ENCODE measurements around the gene POP4. TPM values are rescaled to one million over a fixed set of nuclear protein-coding genes. Genes with fewer than 3 reads are reported as not detected.

The POP4 gene
- total RNA-seq, 2 experiments from 2014 or later: 137 to 142 TPM

GRCh38 chr19:29576046-29576606, 30.0 kb upstream of the POP4 start:
- ChIA-PET CTCF (interaction anchor here (0.9 kb wide), 1 partner anchor 11 kb away, joined by 3 read pairs; no protein-coding TSS in a partner anchor), POLR2A (interaction anchor here (1.3 kb wide), 1 partner anchor 30 kb away, joined by 6 read pairs; the partner anchor contains the start of gene POP4)

DNA sequence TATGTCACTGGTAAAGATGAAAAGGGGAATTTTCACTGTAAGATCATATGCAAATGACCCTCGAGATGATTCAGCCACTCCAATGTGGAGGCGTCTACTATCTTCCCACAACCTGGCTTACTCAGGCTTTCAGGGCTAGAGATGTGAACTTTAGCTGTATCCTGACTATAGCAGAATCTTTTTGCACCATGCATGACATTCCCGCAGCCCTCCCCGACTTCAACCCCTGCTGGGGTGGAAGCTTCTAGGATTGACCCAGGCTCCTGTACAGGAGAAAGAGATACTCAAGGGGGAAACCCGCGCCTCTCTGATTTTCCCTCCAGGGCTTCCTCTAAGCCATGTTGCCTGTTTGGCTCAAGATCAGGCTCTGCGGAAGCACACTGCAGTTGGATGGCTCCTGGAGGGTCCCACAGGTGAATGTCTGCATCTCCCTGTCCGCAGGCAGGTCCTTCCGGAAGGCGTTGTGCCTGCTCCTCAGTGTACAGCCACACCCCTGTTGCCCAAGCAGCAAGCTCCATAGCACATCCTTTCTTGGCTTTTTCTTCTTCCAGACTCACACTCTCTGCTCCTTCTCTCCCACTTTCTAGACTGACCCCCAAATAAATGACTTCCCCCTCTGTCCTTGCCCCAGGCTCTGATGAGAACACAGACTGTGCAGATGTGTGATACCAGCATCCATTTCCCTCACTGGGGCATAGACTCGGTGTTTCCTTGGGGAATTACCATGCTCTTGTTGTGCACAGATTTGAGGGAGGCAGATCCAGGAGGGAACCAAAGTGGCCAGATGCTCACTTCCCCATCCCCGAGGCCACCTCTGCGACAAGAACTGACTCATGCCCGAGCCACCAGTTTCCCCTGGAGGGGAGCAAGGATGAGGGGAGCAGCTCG, 29.1 kb upstream of the POP4 start:
- POLR2A ChIA-PET: interaction anchor here (1.3 kb wide), 1 partner anchor 29 kb away, joined by 6 read pairs; the partner anchor contains the start of gene POP4

GRCh38 chr19:29577649-29577963, 28.5 kb upstream of the POP4 start:
- ChIA-PET CTCF (no interaction called here), POLR2A (no interaction called here)

More for the DNA sequence above, 29.1 kb upstream of the POP4 start:
- CTCF ChIA-PET: no interaction called here

DNA sequence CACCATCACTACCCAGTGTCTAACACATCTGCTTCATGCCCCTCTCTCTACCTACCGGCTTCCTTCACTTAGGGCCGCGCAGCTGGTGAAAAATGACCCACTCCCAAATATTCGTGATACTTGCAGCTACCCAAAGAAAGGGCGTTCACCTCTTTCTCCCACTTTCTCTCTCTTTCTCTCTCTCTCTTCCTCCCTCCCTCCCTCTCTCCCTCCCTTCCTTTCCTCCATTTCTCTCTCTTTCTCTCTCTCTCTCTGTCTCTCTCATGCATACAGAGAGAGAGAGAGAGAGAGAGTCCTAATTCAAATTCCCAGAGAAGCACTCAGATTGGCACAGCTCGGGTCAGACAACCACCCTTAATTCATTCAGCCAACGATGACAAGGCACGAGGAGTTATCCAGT, 27.7 kb upstream of the POP4 start:
- POLR2A ChIA-PET: no interaction called here

DNA sequence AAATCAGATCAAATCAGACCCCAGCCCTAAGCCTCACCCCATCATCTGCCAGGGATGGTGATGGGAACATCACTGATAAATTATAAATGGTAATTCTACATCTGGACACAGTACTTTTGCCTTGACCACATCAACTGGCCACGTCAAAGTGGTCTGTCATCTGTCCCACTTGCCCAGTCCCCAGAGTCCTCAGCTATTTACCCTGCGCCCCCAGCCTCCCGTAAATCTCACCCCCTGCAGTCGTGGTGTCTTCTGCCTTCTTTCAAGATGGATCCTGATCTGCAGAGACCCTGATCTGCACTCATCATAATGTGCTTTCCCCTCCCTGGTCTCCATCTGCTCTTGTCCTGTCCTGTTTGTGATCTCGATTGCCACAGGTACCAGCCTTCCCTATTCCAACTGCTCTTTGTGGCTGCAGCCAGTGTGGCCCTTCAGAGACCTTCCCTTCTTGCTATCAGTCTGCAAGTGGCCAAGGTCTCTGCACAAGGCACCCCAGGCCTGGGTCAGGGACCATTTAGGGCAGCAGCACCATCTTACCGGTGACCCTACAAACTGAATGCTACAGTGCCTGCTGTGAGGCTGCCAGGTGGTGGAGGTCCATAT, 26.7 kb upstream of the POP4 start:
- ChIA-PET CTCF (no interaction called here), POLR2A (no interaction called here)

More for the DNA sequence above, 27.7 kb upstream of the POP4 start:
- CTCF ChIA-PET: no interaction called here

- POLR2A ChIA-PET: no interaction called here
- CTCF ChIA-PET: no interaction called here
Measured at GRCh38 chr19:29581398-29581797, 24.7 kb upstream of the POP4 start.

GRCh38 chr19:29583196-29583999, 22.7 kb upstream of the POP4 start:
- ChIA-PET CTCF (no interaction called here), POLR2A (interaction anchor here (1.4 kb wide), 1 partner anchor 23 kb away, joined by 3 read pairs; the partner anchor contains the start of gene POP4)

DNA sequence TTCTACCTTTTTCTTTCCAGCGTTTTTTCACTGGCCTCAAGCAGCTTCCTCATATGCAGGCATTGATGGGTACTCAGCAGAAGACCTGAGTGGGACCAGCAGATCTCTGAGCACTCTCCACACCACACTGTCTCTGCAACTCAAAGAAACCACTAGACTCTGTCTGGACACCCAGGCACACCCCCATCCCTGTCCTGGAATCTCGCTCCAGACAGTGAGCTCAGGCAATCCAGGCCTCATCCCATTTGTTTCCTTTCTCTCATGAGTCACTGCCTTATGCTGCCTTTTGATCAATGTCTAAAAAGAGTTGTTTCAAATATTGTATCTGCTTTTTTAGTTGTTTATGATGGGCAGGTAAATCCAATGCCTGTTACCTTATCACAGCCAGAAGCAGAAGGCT, 19.7 kb upstream of the POP4 start:
- CTCF ChIA-PET: interaction anchor here (1.3 to 1.9 kb wide), 2 partner anchors 19 to 23 kb away, joined by 4 to 5 read pairs; partner anchors contain the start of gene POP4
- POLR2A ChIA-PET: interaction anchor here (2.8 kb wide), 1 partner anchor 20 kb away, joined by 12 read pairs; the partner anchor contains the start of gene POP4

GRCh38 chr19:29587059-29587458, 19.0 kb upstream of the POP4 start:
- ChIA-PET CTCF (interaction anchor here (0.9 to 1.9 kb wide), 5 partner anchors 11 to 59 kb away, joined by 3 to 5 read pairs (median 4); partner anchors contain the start of gene POP4), POLR2A (interaction anchor here (2.8 kb wide), 1 partner anchor 19 kb away, joined by 12 read pairs; the partner anchor contains the start of gene POP4)

- POLR2A ChIA-PET: interaction anchor here (2.8 kb wide), 1 partner anchor 19 kb away, joined by 12 read pairs; the partner anchor contains the start of gene POP4
- CTCF ChIA-PET: interaction anchor here (0.9 to 1.9 kb wide), 7 partner anchors 12 to 79 kb away, joined by 3 to 5 read pairs (median 3); partner anchors contain the start of gene POP4
Measured at GRCh38 chr19:29587518-29587986, 18.5 kb upstream of the POP4 start.

- ChIA-PET CTCF (interaction anchor here (0.9 to 1.9 kb wide), 6 partner anchors 12 to 79 kb away, joined by 3 to 5 read pairs (median 3); partner anchors contain the start of gene POP4), POLR2A (interaction anchor here (2.8 kb wide), 1 partner anchor 18 kb away, joined by 12 read pairs; the partner anchor contains the start of gene POP4)
Measured at GRCh38 chr19:29588095-29588494, 18.0 kb upstream of the POP4 start.

- ChIA-PET POLR2A (interaction anchor here (1.2 kb wide), 1 partner anchor 16 kb away, joined by 3 read pairs; the partner anchor contains the start of gene POP4), CTCF (interaction anchor here (0.6 to 2.9 kb wide), 3 partner anchors 18 to 62 kb away, joined by 3 to 8 read pairs (median 5); no protein-coding TSS in a partner anchor)
Measured at GRCh38 chr19:29590278-29590677, 15.8 kb upstream of the POP4 start.

DNA sequence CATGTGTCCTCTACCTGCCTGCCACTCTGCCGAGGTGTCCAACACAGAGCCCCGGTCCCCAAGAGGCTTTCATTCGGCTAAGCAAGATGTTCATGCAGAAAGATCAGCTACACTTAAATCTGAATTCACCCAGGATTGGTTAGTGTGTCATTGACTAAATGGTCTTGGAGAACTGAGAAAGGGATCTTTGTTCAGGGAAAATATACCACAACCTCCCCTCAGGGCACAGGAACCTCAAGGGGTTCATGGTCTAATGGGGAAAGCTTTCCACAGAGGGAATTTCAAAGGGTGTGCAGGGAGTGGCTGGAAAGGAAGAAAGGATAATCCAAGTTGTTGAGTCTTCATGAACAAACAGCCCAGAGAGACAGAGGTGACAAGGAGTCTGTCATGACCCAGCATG, 14.4 kb upstream of the POP4 start:
- POLR2A ChIA-PET: no interaction called here
- CTCF ChIA-PET: interaction anchor here (2.9 kb wide), 1 partner anchor 18 kb away, joined by 8 read pairs; no protein-coding TSS in a partner anchor

DNA sequence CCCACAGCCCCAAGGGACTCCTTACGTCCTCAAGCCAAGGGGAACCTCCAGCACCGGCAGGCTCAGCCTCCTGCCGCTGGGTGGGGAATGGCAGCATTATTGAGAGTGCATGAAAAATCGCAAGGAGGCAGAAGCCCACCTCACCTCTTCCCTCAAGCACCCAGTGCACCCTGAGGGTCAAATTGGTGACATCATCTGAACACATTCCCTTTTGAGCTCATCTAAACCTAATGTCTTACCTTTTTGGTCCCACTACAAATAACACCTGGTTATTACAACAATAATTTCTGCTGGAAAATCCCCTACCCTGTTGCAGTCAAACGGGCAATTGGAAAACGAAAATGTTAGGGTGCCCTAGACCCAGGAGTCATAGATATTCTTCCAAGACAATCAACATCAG, 12.2 kb upstream of the POP4 start:
- ChIA-PET CTCF (no interaction called here), POLR2A (interaction anchor here (0.7 kb wide), 1 partner anchor 119 kb away, joined by 11 read pairs; no protein-coding TSS in a partner anchor)

DNA sequence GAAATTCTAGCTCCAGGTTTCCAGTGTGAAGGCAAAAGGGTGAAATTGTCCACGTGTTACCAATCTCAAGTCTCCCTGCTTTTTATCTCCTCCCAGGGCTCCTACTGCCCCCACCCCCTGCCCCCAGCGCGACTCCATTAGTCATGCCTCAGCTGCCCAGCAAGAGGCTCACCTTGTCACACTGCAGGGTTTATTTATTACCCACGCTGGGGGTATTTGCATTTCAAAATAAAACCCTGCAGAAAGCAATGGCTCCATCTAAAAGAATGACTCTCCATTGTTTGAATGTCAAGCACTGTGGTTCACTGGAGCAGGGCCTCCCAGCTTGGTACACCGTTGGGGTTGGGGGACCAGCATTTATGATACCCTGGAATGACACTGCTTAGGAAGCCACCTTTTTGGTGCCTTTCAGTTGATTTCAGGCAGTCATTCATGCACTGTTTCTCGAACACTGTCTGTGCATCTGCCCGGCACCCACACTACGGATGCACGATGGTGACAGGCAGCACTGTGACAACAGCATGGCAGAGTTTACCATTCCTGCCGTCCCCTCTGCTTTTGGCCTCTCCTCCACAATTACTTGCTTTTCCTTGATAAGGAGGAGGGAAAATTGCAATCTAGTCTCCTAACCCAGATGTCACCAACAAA, 9.9 kb upstream of the POP4 start:
- ChIA-PET CTCF (no interaction called here), POLR2A (no interaction called here)

DNA sequence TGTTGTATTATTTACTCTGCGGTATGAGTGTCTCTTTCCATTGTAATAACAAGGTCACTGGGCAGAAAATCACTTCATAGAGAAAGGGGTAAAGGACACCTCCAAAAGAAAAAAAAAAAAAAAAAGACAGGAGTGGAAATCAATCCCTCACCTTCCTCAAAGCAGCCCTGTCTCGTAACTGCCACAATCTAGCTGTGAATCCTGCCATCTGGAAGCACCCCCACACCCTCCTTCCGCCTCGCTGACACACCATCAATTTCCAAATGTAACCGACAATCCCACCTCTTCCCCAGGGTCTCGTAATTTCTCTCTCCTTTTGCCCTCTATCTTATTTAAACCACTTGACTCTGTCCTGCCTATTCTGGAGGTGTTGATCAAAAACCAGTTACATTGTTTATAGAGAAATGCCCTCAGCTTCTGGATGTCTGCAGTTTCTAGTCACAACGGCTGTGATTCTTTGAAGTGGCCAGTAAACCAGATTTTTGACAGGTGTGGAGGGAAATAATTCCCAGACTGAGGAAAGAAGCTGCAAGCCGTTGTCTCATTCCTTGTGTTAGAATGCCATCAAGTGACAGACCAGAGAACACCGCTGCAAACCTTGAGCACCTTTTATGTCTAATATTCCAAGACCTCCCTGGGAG, 9.1 kb upstream of the POP4 start:
- ChIA-PET CTCF (interaction anchor here (0.8 to 1.4 kb wide), 2 partner anchors 13 to 69 kb away, joined by 3 to 5 read pairs; no protein-coding TSS in a partner anchor), POLR2A (no interaction called here)

GRCh38 chr19:29598036-29598435, 8.0 kb upstream of the POP4 start:
- POLR2A ChIA-PET: no interaction called here
- CTCF ChIA-PET: interaction anchor here (1.2 to 1.4 kb wide), 2 partner anchors 70 to 119 kb away, joined by 3 read pairs; no protein-coding TSS in a partner anchor

GRCh38 chr19:29598496-29598895, 7.6 kb upstream of the POP4 start:
- CTCF ChIA-PET: interaction anchor here (0.6 to 1.4 kb wide), 3 partner anchors 70 to 189 kb away, joined by 3 read pairs; no protein-coding TSS in a partner anchor
- POLR2A ChIA-PET: no interaction called here

Measured in activated CD8-positive, alpha-beta memory T cell treated with anti-CD3 and anti-CD28 coated beads for 36 hours (primary cell).